Measurements from ENCODE around the gene JDP2. TPM values are rescaled to one million over a fixed set of nuclear protein-coding genes. Genes with fewer than 3 reads are reported as not detected.

The JDP2 gene
- polyA plus RNA-seq, 1 of the 3 experiments (the other 2 are of a cell fraction) = 22.3 TPM

- H3K27ac ChIP-seq (ENCODE audit: low read depth in 2 of 2, low read length in 1 of 2) = no peak overlapping the region
- no peak overlapping the region for H3K4me2 ChIP-seq
- 90% methylated on average over 3 of the region's 3 CpGs for WGBS (ENCODE audit: low lambda C conversion rate)
- no peaks in the 10 kb centered on the region for H3K27me3 ChIP-seq (ENCODE audit: insufficient read depth)
- CTCF ChIA-PET = interaction anchor here (0.7 to 2.0 kb wide), 4 partner anchors 30 to 150 kb away, joined by 3 to 7 read pairs (median 5); no protein-coding TSS in a partner anchor
- no peaks in the 10 kb centered on the region for H3K9me3 ChIP-seq
- no peak overlapping the region for H2AFZ ChIP-seq (ENCODE audit: low read depth)
- peaks cover 6 to 12% of the 10 kb centered on the region in 2 experiments for H3K36me3 ChIP-seq (replicated peaks in 1 of 2; ENCODE audit: control insufficient read depth in 1 of 2, insufficient read depth in 2 of 2, low read length in 1 of 2)
- TF ChIP-seq ZBTB33 (IDR thresholded peaks at IDR 0.05; ENCODE audit: borderline replicate concordance, low read depth) (no peak), RAD21 (IDR thresholded peaks at IDR 0.05; ENCODE audit: low read length) (no peak), CTCF (IDR thresholded peaks at IDR 0.05) (no peak), USF2 (IDR thresholded peaks at IDR 0.05; ENCODE audit: borderline replicate concordance, low read depth, low read length) (no peak), MEF2A (IDR thresholded peaks at IDR 0.05; ENCODE audit: borderline replicate concordance, low read depth) (no peak), ELF1 (IDR thresholded peaks at IDR 0.05) (no peak), MXI1 (IDR thresholded peaks at IDR 0.05; ENCODE audit: low read depth, low read length) (no peak), RFX5 (IDR thresholded peaks at IDR 0.05; ENCODE audit: low read length) (no peak), NRF1 (IDR thresholded peaks at IDR 0.05; ENCODE audit: low read depth, low read length) (no peak), JUND (IDR thresholded peaks at IDR 0.05) (no peak)
- no peak overlapping the region for H3K4me3 ChIP-seq (ENCODE audit: low read depth in 2 of 2, low read length in 1 of 2)
- peaks cover 85% of the 10 kb centered on the region for H4K20me1 ChIP-seq (ENCODE audit: insufficient read depth)
- peaks cover 16% of the 10 kb centered on the region; the same call in 1 of the 2 replicates for H3K79me2 ChIP-seq (ENCODE audit: insufficient read depth)
- H3F3A ChIP-seq (replicated peaks; ENCODE audit: insufficient read depth) = no peaks in the 10 kb centered on the region
- no peak for DNase-seq
- POLR2A ChIA-PET = no interaction called here
- no peaks in the 10 kb centered on the region for H3K9me2 ChIP-seq
- H3K9ac ChIP-seq = no peak overlapping the region
- H3K4me1 ChIP-seq (ENCODE audit: control insufficient read depth in 1 of 2, insufficient read depth in 2 of 2, low read depth in 1 of 2, low read length in 1 of 2) = peaks cover 3 to 35% of the 10 kb centered on the region in 2 experiments; a peak in 2 of 4 replicates
These were observed 30.5 kb downstream of the JDP2 start for GRCh38 chr14:75458305-75458704.

GRCh38 chr14:75459099-75459741 is 31.4 kb downstream of the JDP2 start:
- H3K4me3 ChIP-seq (ENCODE audit: low read depth in 2 of 2, low read length in 1 of 2) = no peak overlapping the region
- no peak overlapping the region for H3K27ac ChIP-seq (ENCODE audit: low read depth in 2 of 2, low read length in 1 of 2)
- POLR2A ChIA-PET = no interaction called here
- CTCF ChIA-PET = interaction anchor here (0.7 to 2.0 kb wide), 3 partner anchors 29 to 151 kb away, joined by 3 to 7 read pairs (median 7); no protein-coding TSS in a partner anchor
- no peak overlapping the region for H3K4me2 ChIP-seq
- no peak overlapping the region for H3K9ac ChIP-seq
- H3K9me2 ChIP-seq = no peaks in the 10 kb centered on the region
- H4K20me1 ChIP-seq (ENCODE audit: insufficient read depth) = peaks cover 82% of the 10 kb centered on the region
- no peak overlapping the region for H2AFZ ChIP-seq (ENCODE audit: low read depth)
- H3K36me3 ChIP-seq (replicated peaks in 1 of 2; ENCODE audit: control insufficient read depth in 1 of 2, insufficient read depth in 2 of 2, low read length in 1 of 2) = peaks cover 6 to 12% of the 10 kb centered on the region in 2 experiments
- no peaks in the 10 kb centered on the region for H3F3A ChIP-seq (replicated peaks; ENCODE audit: insufficient read depth)
- WGBS (ENCODE audit: low lambda C conversion rate) = 94% methylated on average over 9 of the region's 12 CpGs
- no peaks in the 10 kb centered on the region for H3K9me3 ChIP-seq
- no peaks in the 10 kb centered on the region for H3K27me3 ChIP-seq (ENCODE audit: insufficient read depth)
- no peak for TF ChIP-seq SMC3 (IDR thresholded peaks at IDR 0.05; ENCODE audit: low read depth, low read length)
- peaks cover 0 to 31% of the 10 kb centered on the region in 2 experiments; a peak in 1 of 4 replicates for H3K4me1 ChIP-seq (ENCODE audit: control insufficient read depth in 1 of 2, insufficient read depth in 2 of 2, low read depth in 1 of 2, low read length in 1 of 2)
- DNase-seq = no peak
- H3K79me2 ChIP-seq (ENCODE audit: insufficient read depth) = peaks cover 16% of the 10 kb centered on the region; the same call in 1 of the 2 replicates

Measured in SK-N-SH (cell line).